H9 (cell line): Measurements from ENCODE around the gene IGF1R. TPM values are rescaled to one million over a fixed set of nuclear protein-coding genes. Genes with fewer than 3 reads are reported as not detected.

Experiments
- DNase-seq: peaks from one replicate; pipeline ENCODE4 v3.0.0-alpha.2; 2017
- H2AFZ ChIP-seq: one replicate; pipeline ENCODE4 v1.6.1; 2013; ENCODE audit warnings: mild to moderate bottlenecking, low read length, control low read depth, moderate library complexity
- H2AK5ac ChIP-seq: 2 replicates; pipeline ENCODE4 v1.6.1; 2013; ENCODE audit warnings: low read length, control low read depth, mixed read lengths; ENCODE audit not compliant: insufficient read length
- H2BK120ac ChIP-seq: one replicate; pipeline ENCODE4 v1.6.1; 2013; ENCODE audit warnings: low read depth, mild to moderate bottlenecking, low read length, control low read depth, inconsistent platforms; ENCODE audit not compliant: poor library complexity, severe bottlenecking
- H2BK12ac ChIP-seq: 2 replicates; pipeline ENCODE4 v1.6.1; 2013; ENCODE audit warnings: low read length, control low read depth, mixed read lengths, low read depth; ENCODE audit not compliant: insufficient read length
- H2BK15ac ChIP-seq: 2 replicates; pipeline ENCODE4 v1.6.1; 2013; ENCODE audit warnings: low read depth, low read length, control low read depth
- H2BK20ac ChIP-seq: one replicate; pipeline ENCODE4 v1.6.1; 2013; ENCODE audit warnings: low read depth, mild to moderate bottlenecking, low read length, control low read depth, inconsistent platforms; ENCODE audit not compliant: poor library complexity, severe bottlenecking
- H2BK5ac ChIP-seq: 2 replicates; pipeline ENCODE4 v1.6.1; 2013; ENCODE audit warnings: low read length, control low read depth, mixed read lengths; ENCODE audit not compliant: insufficient read length
- H3K14ac ChIP-seq: 2 replicates; pipeline ENCODE4 v1.6.1; 2013; ENCODE audit warnings: low read length, control low read depth; ENCODE audit not compliant: insufficient read depth
- H3K18ac ChIP-seq: 2 replicates; pipeline ENCODE4 v1.6.1; 2013; ENCODE audit warnings: low read depth, mild to moderate bottlenecking, mixed read lengths, low read length, control low read depth; ENCODE audit not compliant: insufficient read length
- H3K23ac ChIP-seq: 2 replicates; pipeline ENCODE4 v1.6.1; 2013; ENCODE audit warnings: low read length, control low read depth, mixed read lengths, low read depth; ENCODE audit not compliant: insufficient read length
- H3K23me2 ChIP-seq: 2 replicates; pipeline ENCODE4 v1.6.1; 2013; ENCODE audit warnings: low read depth, mild to moderate bottlenecking, mixed read lengths, low read length, control low read depth; ENCODE audit not compliant: insufficient read length, poor library complexity, severe bottlenecking
- H3K27ac ChIP-seq: 2 replicates; pipeline ENCODE4 v1.5.1; 2013; ENCODE audit warnings: low read length, control low read depth, mixed read lengths, low read depth; ENCODE audit not compliant: insufficient read length
- H3K27me3 ChIP-seq: 2 replicates; pipeline ENCODE4 v1.6.1; 2013; ENCODE audit warnings: low read length, control low read depth, inconsistent platforms; ENCODE audit not compliant: insufficient read depth
- H3K4ac ChIP-seq: 2 replicates; pipeline ENCODE4 v1.6.1; 2013; ENCODE audit warnings: low read depth, mild to moderate bottlenecking, control low read depth, inconsistent platforms, low read length, moderate library complexity
- H3K4me1 ChIP-seq: 2 replicates; pipeline ENCODE4 v1.6.1; 2013; ENCODE audit warnings: low read length, control low read depth, inconsistent platforms; ENCODE audit not compliant: insufficient read depth
- H3K4me2 ChIP-seq: 2 replicates; pipeline ENCODE4 v1.6.1; 2013; ENCODE audit warnings: low read length, control low read depth, mixed read lengths; ENCODE audit not compliant: insufficient read length, insufficient read depth
- H3K56ac ChIP-seq: 2 replicates; pipeline ENCODE4 v1.6.1; 2013; ENCODE audit warnings: low read depth, mild to moderate bottlenecking, mixed read lengths, low read length, control low read depth; ENCODE audit not compliant: insufficient read length
- H3K79me1 ChIP-seq: 2 replicates; pipeline ENCODE4 v1.6.1; 2013; ENCODE audit warnings: low read depth, mild to moderate bottlenecking, moderate library complexity, low read length, control low read depth, inconsistent platforms; ENCODE audit not compliant: insufficient read depth, poor library complexity, severe bottlenecking
- H3K79me2 ChIP-seq: 2 replicates; pipeline ENCODE4 v1.6.1; 2013; ENCODE audit warnings: low read length, control low read depth, inconsistent platforms; ENCODE audit not compliant: insufficient read depth
- H3K9ac ChIP-seq: 2 replicates; pipeline ENCODE4 v1.6.1; 2013; ENCODE audit warnings: low read length, control low read depth, mixed read lengths; ENCODE audit not compliant: insufficient read length; ENCODE audit errors: extremely low read depth
- H3K9me3 ChIP-seq: one replicate; pipeline ENCODE4 v1.6.1; 2013; ENCODE audit warnings: low read depth, low read length, inconsistent platforms; ENCODE audit not compliant: control insufficient read depth
- H3T11ph ChIP-seq: one replicate; pipeline ENCODE4 v1.6.1; 2013; ENCODE audit warnings: mild to moderate bottlenecking, low read length, control low read depth, inconsistent platforms
- H4K20me1 ChIP-seq: one replicate; pipeline ENCODE4 v1.6.1; 2013; ENCODE audit not compliant: control insufficient read depth, insufficient read length, insufficient read depth
- H4K5ac ChIP-seq: 2 replicates; pipeline ENCODE4 v1.6.1; 2013; ENCODE audit warnings: low read depth, mild to moderate bottlenecking, mixed read lengths, low read length, control low read depth; ENCODE audit not compliant: insufficient read length
- H4K8ac ChIP-seq: replicated peaks from 2 replicates; pipeline ENCODE4 v1.6.1; 2013; ENCODE audit warnings: low read length, control low read depth, mixed read lengths, low read depth; ENCODE audit not compliant: insufficient read length
- H4K91ac ChIP-seq: 2 replicates; pipeline ENCODE4 v1.6.1; 2013; ENCODE audit warnings: low read depth, mild to moderate bottlenecking, moderate library complexity, mixed read lengths, low read length, control low read depth; ENCODE audit not compliant: insufficient read length
- H3K27ac Mint-ChIP-seq, 3 experiments: 2 replicates in 2 of 3; 3 replicates in 1 of 3; pipeline ENCODE4 v1.8.0; 2020 to 2021; ENCODE audit warnings: mixed read lengths in 3 of 3, mild to moderate bottlenecking in 1 of 3, moderate library complexity in 1 of 3
- H3K27me3 Mint-ChIP-seq: 2 replicates; pipeline ENCODE4 v1.8.0; 2021; ENCODE audit warnings: low read depth, mild to moderate bottlenecking, moderate library complexity, mixed read lengths
- H3K36me3 Mint-ChIP-seq, 3 experiments: 2 replicates in 2 of 3; 3 replicates in 1 of 3; pipeline ENCODE4 v1.8.0; 2020 to 2021; ENCODE audit warnings: low read depth in 3 of 3, mixed read lengths in 3 of 3; ENCODE audit not compliant: insufficient read depth in 1 of 3
- H3K4me1 Mint-ChIP-seq, 2 experiments: 2 replicates each; pipeline ENCODE4 v1.8.0; 2020; ENCODE audit warnings: mixed read lengths in 2 of 2
- H3K4me3 Mint-ChIP-seq, 2 experiments: 2 replicates in 1 of 2; 3 replicates in 1 of 2; pipeline ENCODE4 v1.8.0; 2020 to 2021; ENCODE audit warnings: mild to moderate bottlenecking in 2 of 2, mixed read lengths in 2 of 2, moderate library complexity in 1 of 2
- H3K9me3 Mint-ChIP-seq, 2 experiments: 2 replicates in 1 of 2; 3 replicates in 1 of 2; pipeline ENCODE4 v1.8.0; 2020; ENCODE audit warnings: mild to moderate bottlenecking in 2 of 2, mixed read lengths in 2 of 2, moderate library complexity in 1 of 2
- CTCF ChIP-seq: fragments of 200-600 bp; sonication (generic); conservative IDR thresholded peaks from 3 replicates; pipeline ENCODE4 v1.8.0; 2021; ENCODE audit warnings: antibody characterized with exemption, mild to moderate bottlenecking
- WGBS: extraction: QIAGEN DNeasy Blood & Tissue Kit; methylation state at CpG from one replicate; pipeline ENCODE4 v1.1.7; 2013; ENCODE audit warnings: missing lambda C conversion rate, low lambda C conversion rate, mixed read lengths; ENCODE audit not compliant: insufficient read length; ENCODE audit errors: extremely low coverage; 5-methylcytosine and 5-hydroxymethylcytosine counted together
- total RNA-seq: library from RNA; stranded (reverse); gene quantifications from 2 replicates; pipeline ENCODE4 v1.2.1, GENCODE V29; 2021

The IGF1R gene
- total RNA-seq, 1 experiment from 2014 or later, result 70.0 TPM

- no peak overlapping the region for H2AFZ ChIP-seq
- no peak overlapping the region for H4K91ac ChIP-seq
- H3K9ac ChIP-seq, result no peak overlapping the region
- no peak overlapping the region for H4K5ac ChIP-seq
- H2AK5ac ChIP-seq, result no peak overlapping the region
- no peak overlapping the region for H3K4me2 ChIP-seq
- no peak overlapping the region for H3K14ac ChIP-seq
- no peak overlapping the region for H3K18ac ChIP-seq
- no peak overlapping the region for H2BK20ac ChIP-seq
- no peaks in the 10 kb centered on the region for H3K79me1 ChIP-seq
- H3K79me2 ChIP-seq, result no peaks in the 10 kb centered on the region
- WGBS, result no CpG with 5 or more reads among the region's 3 CpGs
- Mint-ChIP-seq H3K36me3 (no peaks in the 10 kb centered on the region), H3K4me1 (no peaks in the 10 kb centered on the region), H3K4me3 (no peak overlapping the region), H3K27ac (no peak overlapping the region), H3K9me3 (no peaks in the 10 kb centered on the region), H3K27me3 (no peaks in the 10 kb centered on the region; the same call in 1 of the 2 replicates)
- H2BK120ac ChIP-seq, result no peak overlapping the region
- no peak for DNase-seq
- no peak overlapping the region for H2BK12ac ChIP-seq
- H3T11ph ChIP-seq, result no peak overlapping the region
- no peak for TF ChIP-seq CTCF
- no peak overlapping the region for H2BK5ac ChIP-seq
- H3K23me2 ChIP-seq, result no peaks in the 10 kb centered on the region
- no peak overlapping the region for H2BK15ac ChIP-seq
- no peak overlapping the region for H3K27ac ChIP-seq
- no peaks in the 10 kb centered on the region for H4K20me1 ChIP-seq
- no peak overlapping the region for H3K56ac ChIP-seq
- no peak overlapping the region for H4K8ac ChIP-seq
- no peaks in the 10 kb centered on the region for H3K27me3 ChIP-seq
- H3K9me3 ChIP-seq, result no peaks in the 10 kb centered on the region
- H3K23ac ChIP-seq, result no peak overlapping the region
- no peak overlapping the region for H3K4ac ChIP-seq
- H3K4me1 ChIP-seq, result no peaks in the 10 kb centered on the region
Measured at GRCh38 chr15:98978153-98978552, 329.8 kb downstream of the IGF1R start.
